T-helper 1 cell treated with Interleukin-12 subunit alpha and Interleukin-12 subunit beta and Interleukin-4 antibody, amounts not matched to agents 30 μg/mL and 1 μg/mL, for 36 hours (primary cell): Measurements from ENCODE around the gene RRP7A.
A peak's percentile ranks its signal among the peaks of the same experiment; 100 is the strongest.
"Not testable (repeated sequence)": the region's sequence is repeated elsewhere in the genome, so short reads cannot be mapped to it uniquely, and the experiment has no call there.

Source experiments
- H3K27ac Mint-ChIP-seq: one replicate; pipeline ENCODE4 v1.8.0; 2021; ENCODE audit warnings: mild to moderate bottlenecking, mixed read lengths
- H3K27me3 Mint-ChIP-seq: one replicate; pipeline ENCODE4 v1.8.0; 2021; ENCODE audit warnings: low read depth, mixed read lengths
- H3K36me3 Mint-ChIP-seq: one replicate; pipeline ENCODE4 v1.8.0; 2021; ENCODE audit warnings: low read depth, mixed read lengths
- H3K4me1 Mint-ChIP-seq: one replicate; pipeline ENCODE4 v1.8.0; 2021; ENCODE audit warnings: low read depth, mixed read lengths
- H3K4me3 Mint-ChIP-seq: one replicate; pipeline ENCODE4 v1.8.0; 2021; ENCODE audit warnings: mild to moderate bottlenecking, moderate library complexity, mixed read lengths
- H3K9me3 Mint-ChIP-seq: one replicate; pipeline ENCODE4 v1.8.0; 2021; ENCODE audit warnings: mixed read lengths

RRP7A gene

GRCh38 chr22:42548126-42548525 is 28.5 kb upstream of the RRP7A start:
- H3K27ac Mint-ChIP-seq, H3K4me3 Mint-ChIP-seq, H3K27me3 Mint-ChIP-seq: not testable (repeated sequence)

GRCh38 chr22:42547562-42547961 is 28.0 kb upstream of the RRP7A start:
- no peaks in the 10 kb centered on the region for H3K27me3 Mint-ChIP-seq
- no peaks in the 10 kb centered on the region for H3K36me3 Mint-ChIP-seq
- H3K4me3 Mint-ChIP-seq = no peak overlapping the region
- H3K4me1 Mint-ChIP-seq = peaks cover 11% of the 10 kb centered on the region
- no peaks in the 10 kb centered on the region for H3K9me3 Mint-ChIP-seq
- no peak overlapping the region for H3K27ac Mint-ChIP-seq

More at GRCh38 chr22:42548126-42548525, 28.5 kb upstream of the RRP7A start:
- not testable (repeated sequence) for H3K9me3 Mint-ChIP-seq, H3K36me3 Mint-ChIP-seq
- H3K4me1 Mint-ChIP-seq = peaks cover 11% of the 10 kb centered on the region

DNA sequence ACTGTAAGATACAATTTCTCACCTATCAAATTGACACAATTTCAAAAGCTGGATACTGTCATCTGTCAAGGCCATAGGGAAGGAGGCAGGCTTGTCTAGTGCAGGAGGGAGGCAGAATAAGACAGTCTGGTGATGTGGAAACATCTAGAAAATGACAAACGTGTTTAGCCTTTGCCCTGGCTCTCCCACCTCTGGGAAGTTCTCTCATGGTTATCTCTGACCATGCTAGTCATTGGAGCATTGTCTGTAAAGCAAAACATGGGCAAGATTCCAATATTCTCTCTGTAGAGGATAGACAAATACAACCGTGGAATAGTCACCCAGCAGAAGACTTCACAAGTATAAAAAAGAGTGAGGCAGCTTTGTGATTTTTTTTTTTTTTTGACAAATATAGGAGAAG is 25.1 kb upstream of the RRP7A start:
- H3K27me3 Mint-ChIP-seq = no peaks in the 10 kb centered on the region
- no peaks in the 10 kb centered on the region for H3K9me3 Mint-ChIP-seq
- H3K27ac Mint-ChIP-seq = no peak overlapping the region
- H3K4me1 Mint-ChIP-seq = peaks cover 4% of the 10 kb centered on the region
- H3K36me3 Mint-ChIP-seq = no peaks in the 10 kb centered on the region
- H3K4me3 Mint-ChIP-seq = no peak overlapping the region

- H3K27me3 Mint-ChIP-seq, H3K27ac Mint-ChIP-seq, H3K4me3 Mint-ChIP-seq, H3K36me3 Mint-ChIP-seq, H3K9me3 Mint-ChIP-seq, H3K4me1 Mint-ChIP-seq: not testable (repeated sequence)
Measured at GRCh38 chr22:42539236-42539771, 19.7 kb upstream of the RRP7A start.

DNA sequence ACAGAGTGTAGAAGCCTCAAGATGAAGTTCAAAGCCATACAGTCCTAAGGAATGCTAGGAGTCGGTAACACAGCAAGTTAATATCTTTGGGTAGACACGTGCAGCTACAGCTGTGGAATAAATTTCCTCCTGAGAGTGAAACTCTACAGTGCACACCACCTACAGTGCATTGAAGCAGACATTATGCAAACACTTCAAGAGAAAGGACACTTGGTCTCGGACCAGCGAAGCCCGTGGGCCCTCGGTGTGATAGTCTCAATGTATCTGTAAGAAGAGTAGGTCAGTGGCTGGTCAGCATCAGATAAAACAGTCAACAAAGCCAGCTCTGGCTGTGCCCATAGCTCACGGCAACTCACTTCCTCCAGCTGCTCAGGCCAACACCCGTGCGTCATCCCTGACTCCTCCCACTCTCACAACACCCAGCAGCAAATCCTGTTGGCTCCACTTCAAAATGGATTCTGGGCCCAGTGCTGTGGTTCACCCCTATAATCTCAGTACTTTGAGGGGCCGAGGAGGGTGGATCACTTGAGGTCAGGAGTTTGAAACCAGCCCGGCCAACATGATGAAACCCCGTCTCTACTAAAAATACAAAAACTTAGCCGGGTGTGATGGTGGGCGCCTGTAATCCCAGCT is 17.7 kb upstream of the RRP7A start:
- H3K9me3 Mint-ChIP-seq, H3K36me3 Mint-ChIP-seq, H3K27me3 Mint-ChIP-seq, H3K4me3 Mint-ChIP-seq: not testable (repeated sequence)
- peaks cover 15% of the 10 kb centered on the region for H3K4me1 Mint-ChIP-seq
- peak overlapping the region; percentile 26 for H3K27ac Mint-ChIP-seq

DNA sequence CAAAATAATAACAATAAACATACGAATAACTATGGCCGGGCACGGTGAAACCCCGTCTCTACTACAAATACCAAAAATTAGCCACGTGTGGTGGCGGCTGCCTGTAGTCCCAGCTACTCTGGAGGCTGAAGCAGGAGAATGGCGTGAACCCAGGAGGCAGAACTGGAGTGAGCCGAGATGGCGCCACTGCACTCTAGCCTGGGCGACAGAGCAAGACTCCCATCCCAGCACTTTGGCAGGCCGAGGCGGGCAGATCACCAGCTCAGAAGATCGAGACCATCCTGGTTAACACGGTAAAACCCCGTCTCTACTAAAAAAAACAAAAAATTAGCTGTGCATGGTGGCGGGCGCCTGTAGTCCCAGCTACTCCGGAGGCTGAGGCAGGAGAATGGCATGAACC is 17.0 kb upstream of the RRP7A start:
- H3K27me3 Mint-ChIP-seq, H3K4me3 Mint-ChIP-seq, H3K27ac Mint-ChIP-seq, H3K36me3 Mint-ChIP-seq, H3K9me3 Mint-ChIP-seq: not testable (repeated sequence)
- peaks cover 16% of the 10 kb centered on the region for H3K4me1 Mint-ChIP-seq

DNA sequence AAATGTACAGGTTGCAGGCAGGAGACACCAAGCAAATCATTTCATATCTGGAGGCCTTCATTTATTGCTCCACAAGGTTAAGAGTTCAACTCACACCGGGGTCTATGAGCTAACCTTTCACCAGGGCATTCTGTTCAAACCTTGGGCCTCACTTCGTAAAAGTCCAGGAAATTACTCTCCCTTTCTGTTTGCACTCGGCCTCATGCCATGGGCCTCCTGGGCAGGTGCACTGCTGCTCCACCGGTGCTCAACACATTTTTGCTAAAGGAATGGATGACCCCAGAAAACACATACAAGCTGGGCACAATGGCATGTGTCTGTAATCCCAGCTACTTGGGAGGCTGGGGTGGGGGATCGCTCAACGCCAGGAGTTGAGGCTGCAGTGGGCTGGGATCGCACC is 16.6 kb upstream of the RRP7A start:
- Mint-ChIP-seq H3K36me3 (peaks cover 2% of the 10 kb centered on the region), H3K9me3 (no peaks in the 10 kb centered on the region), H3K27ac (no peak overlapping the region), H3K4me1 (peaks cover 16% of the 10 kb centered on the region), H3K4me3 (no peak overlapping the region), H3K27me3 (no peaks in the 10 kb centered on the region)

DNA sequence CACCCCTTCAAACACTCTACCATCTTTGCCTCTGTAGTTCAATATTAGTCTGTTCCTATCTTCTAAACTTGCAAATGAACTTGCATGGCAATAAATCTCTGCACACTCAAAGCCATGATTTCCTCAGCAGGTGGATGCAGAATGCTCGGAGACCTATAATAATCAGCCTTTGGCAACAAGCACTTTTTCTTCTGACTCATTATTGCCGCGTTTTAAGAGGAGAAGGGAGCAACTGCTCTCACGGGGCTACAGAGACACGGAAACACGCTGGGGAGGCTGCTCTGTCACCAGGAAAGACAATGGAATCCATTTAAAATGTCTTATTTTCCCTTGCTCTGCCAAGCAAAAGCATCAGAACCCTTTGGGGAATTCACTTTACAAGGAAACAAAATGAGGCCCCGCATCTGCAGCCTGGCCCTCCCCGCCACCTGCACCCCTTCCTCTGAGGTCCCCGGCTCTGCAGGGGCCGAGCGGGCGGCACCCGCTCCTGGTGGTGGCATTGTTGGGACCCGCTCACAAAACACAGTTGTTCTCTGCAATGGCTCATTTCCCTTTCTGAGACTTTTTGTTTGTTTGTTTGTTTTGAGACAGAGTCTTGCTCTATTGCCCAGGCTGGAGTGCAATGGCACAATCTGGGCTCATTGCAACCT is 15.6 kb upstream of the RRP7A start:
- not testable (repeated sequence) for H3K27ac Mint-ChIP-seq, H3K36me3 Mint-ChIP-seq, H3K27me3 Mint-ChIP-seq, H3K4me3 Mint-ChIP-seq, H3K9me3 Mint-ChIP-seq
- H3K4me1 Mint-ChIP-seq = peaks cover 16% of the 10 kb centered on the region

- peaks cover 2% of the 10 kb centered on the region for H3K36me3 Mint-ChIP-seq
- H3K4me1 Mint-ChIP-seq = peaks cover 16% of the 10 kb centered on the region
- no peaks in the 10 kb centered on the region for H3K27me3 Mint-ChIP-seq
- no peaks in the 10 kb centered on the region for H3K9me3 Mint-ChIP-seq
- peak overlapping the region; percentile 97 for H3K27ac Mint-ChIP-seq
- H3K4me3 Mint-ChIP-seq = peak overlapping the region; percentile 75
Measured at GRCh38 chr22:42533638-42533977, 14.0 kb upstream of the RRP7A start.

GRCh38 chr22:42531401-42532084 is 11.9 kb upstream of the RRP7A start:
- peaks cover 13% of the 10 kb centered on the region for H3K4me1 Mint-ChIP-seq
- not testable (repeated sequence) for H3K27ac Mint-ChIP-seq, H3K36me3 Mint-ChIP-seq, H3K9me3 Mint-ChIP-seq, H3K27me3 Mint-ChIP-seq, H3K4me3 Mint-ChIP-seq

DNA sequence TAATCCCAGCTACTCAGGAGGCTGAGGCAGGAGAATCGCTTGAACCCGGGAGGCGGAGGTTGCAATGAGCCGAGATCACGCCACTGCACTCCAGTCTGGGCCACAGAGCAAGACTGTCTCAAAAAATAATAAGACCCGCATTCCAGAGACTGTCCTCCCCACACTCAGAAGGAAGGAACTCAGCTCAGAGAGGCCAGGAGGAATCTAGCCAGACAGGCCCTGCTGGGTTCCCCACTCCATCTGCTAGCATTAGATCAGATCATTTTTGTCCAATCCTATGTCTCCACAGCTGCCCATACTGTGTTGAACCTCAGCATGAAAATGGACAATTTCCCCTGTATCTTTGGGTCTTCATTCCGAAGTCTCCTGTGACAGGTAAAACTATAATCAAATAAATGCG is 9.8 kb upstream of the RRP7A start:
- not testable (repeated sequence) for H3K9me3 Mint-ChIP-seq, H3K27me3 Mint-ChIP-seq, H3K4me3 Mint-ChIP-seq, H3K27ac Mint-ChIP-seq, H3K36me3 Mint-ChIP-seq
- peaks cover 13% of the 10 kb centered on the region for H3K4me1 Mint-ChIP-seq

- no peaks in the 10 kb centered on the region for H3K9me3 Mint-ChIP-seq
- H3K36me3 Mint-ChIP-seq = no peaks in the 10 kb centered on the region
- H3K4me3 Mint-ChIP-seq = no peak overlapping the region
- H3K4me1 Mint-ChIP-seq = peaks cover 10% of the 10 kb centered on the region
- H3K27ac Mint-ChIP-seq = no peak overlapping the region
- H3K27me3 Mint-ChIP-seq = no peaks in the 10 kb centered on the region
Measured at GRCh38 chr22:42528591-42529307, 9.2 kb upstream of the RRP7A start.

GRCh38 chr22:42522546-42522945 is 3.0 kb upstream of the RRP7A start:
- Mint-ChIP-seq H3K27me3 (no peaks in the 10 kb centered on the region), H3K9me3 (no peaks in the 10 kb centered on the region), H3K27ac (no peak overlapping the region), H3K4me1 (peaks cover 9% of the 10 kb centered on the region), H3K36me3 (no peaks in the 10 kb centered on the region), H3K4me3 (no peak overlapping the region)

GRCh38 chr22:42521228-42521546 is 1.6 kb upstream of the RRP7A start:
- peaks cover 9% of the 10 kb centered on the region for H3K4me1 Mint-ChIP-seq
- H3K9me3 Mint-ChIP-seq = no peaks in the 10 kb centered on the region
- H3K36me3 Mint-ChIP-seq = no peaks in the 10 kb centered on the region
- H3K27me3 Mint-ChIP-seq = no peaks in the 10 kb centered on the region
- peak overlapping the region; percentile 36 for H3K27ac Mint-ChIP-seq
- H3K4me3 Mint-ChIP-seq = peak overlapping the region; percentile 49
